ENCODE results near the gene CCNDBP1. TPM values are rescaled to one million over a fixed set of nuclear protein-coding genes. Genes with fewer than 3 reads are reported as not detected.

CCNDBP1 gene
- total and polyA plus RNA-seq, 2 of the 8 experiments (the other 6 are each of a cell fraction or from before 2014, with no cell fraction given): 23.4 to 29.0 TPM

DNA sequence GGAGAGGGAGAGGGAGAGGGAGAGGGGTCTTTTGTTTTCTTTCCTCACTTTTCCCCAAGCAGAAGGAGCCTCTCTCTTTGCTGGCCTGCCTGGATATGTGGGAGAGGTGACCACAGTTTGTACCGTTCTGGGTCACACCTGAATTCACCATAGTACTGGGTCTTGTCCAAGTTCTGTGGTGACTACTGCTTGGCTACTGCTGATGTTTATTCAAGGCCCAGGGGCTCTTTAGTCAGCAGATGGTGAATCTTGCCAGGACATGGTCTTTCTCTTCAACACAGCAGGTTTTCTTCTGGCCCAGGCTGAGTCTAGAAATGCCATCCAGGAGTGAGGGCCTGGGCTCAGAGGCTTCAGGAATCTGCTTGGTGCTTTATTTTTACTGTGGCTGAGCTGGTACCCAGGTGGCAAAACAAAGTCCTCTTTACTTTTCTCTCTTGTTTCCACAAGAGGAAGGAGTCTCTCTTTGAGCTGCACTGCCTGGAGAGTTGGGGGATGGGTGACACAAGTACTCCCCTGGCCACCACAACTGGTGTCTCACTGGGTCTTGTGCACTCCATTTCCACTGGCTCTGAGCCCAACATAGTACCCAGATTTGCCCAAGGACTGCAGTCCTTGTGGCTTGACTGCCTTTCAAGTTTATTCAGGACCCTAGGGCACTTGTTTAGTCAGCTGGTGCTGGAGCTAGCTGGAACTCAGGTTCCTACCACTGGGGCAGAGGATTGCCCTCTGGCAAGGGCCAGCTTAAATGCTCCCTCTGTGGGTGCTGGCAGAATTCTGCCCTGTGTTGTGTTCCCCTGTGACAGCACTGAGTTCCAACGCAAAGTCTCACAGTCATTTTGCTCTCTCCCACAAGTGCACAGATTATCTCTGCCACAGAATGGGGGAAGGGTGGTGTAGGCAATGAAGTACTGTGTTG is 16.8 kb upstream of the CCNDBP1 start:
- H3K9ac ChIP-seq (replicated peaks in 1 of 4; ENCODE audit: extremely low read depth in 1 of 4, low read depth in 3 of 4, low read length in 3 of 4): no peak overlapping the region
- FAIRE-seq (no peak), DNase-seq (ENCODE audit: low read depth in 1 of 2, low spot score in 2 of 2) (no peak)
- no peak overlapping the region for H2BK20ac ChIP-seq (ENCODE audit: low read length)
- no peak overlapping the region for H2BK5ac ChIP-seq (ENCODE audit: low read depth, low read length)
- H3K4me1 ChIP-seq (replicated peaks in 1 of 4; ENCODE audit: control insufficient read depth in 3 of 4, insufficient read depth in 4 of 4, low read length in 3 of 4): peaks cover 0 to 5% (median 0%) of the 10 kb centered on the region in 4 experiments; a peak in 1 of 7 replicates
- no peak overlapping the region for H2BK15ac ChIP-seq (ENCODE audit: low read length)
- CTCF ChIA-PET (ENCODE audit: partially characterized antibody): interaction anchor here (1.0 kb wide), 1 partner anchor 35 kb away, joined by 5 read pairs; no protein-coding TSS in a partner anchor
- no peak overlapping the region for H2AK5ac ChIP-seq (ENCODE audit: low read depth, low read length)
- POLR2A ChIA-PET (ENCODE audit: partially characterized antibody): no interaction called here
- no peaks in the 10 kb centered on the region for H3K27me3 ChIP-seq (replicated peaks in 1 of 4; ENCODE audit: control insufficient read depth in 3 of 4, extremely low read depth in 1 of 4, insufficient read depth in 3 of 4, low read length in 3 of 4)
- no peaks in the 10 kb centered on the region for H3K79me1 ChIP-seq (ENCODE audit: low read depth, low read length)
- H3K9me3 ChIP-seq (ENCODE audit: insufficient read depth in 2 of 2, low read depth in 1 of 2, low read length in 1 of 2): peaks cover 0 to 13% of the 10 kb centered on the region in 2 experiments; a peak in 3 of 4 replicates
- H2BK120ac ChIP-seq (replicated peaks; ENCODE audit: low read depth, low read length): no peak overlapping the region
- no peak overlapping the region for H2BK12ac ChIP-seq (ENCODE audit: low read depth, low read length)
- H3K56ac ChIP-seq (replicated peaks; ENCODE audit: insufficient read length, low read depth, low read length): no peak overlapping the region
- H2AFZ ChIP-seq (ENCODE audit: low read length): no peak overlapping the region; the same call in 1 of the 2 replicates
- no peak overlapping the region for H3K4me2 ChIP-seq (ENCODE audit: insufficient read depth in 1 of 2, low read depth in 2 of 2, low read length in 2 of 2)
- no peak overlapping the region for H3K27ac ChIP-seq (ENCODE audit: low read depth, low read length)
- H3K23ac ChIP-seq (ENCODE audit: insufficient read length): no peak overlapping the region
- H4K5ac ChIP-seq (ENCODE audit: insufficient read length, low read depth, low read length): peak overlapping the region; percentile 15
- no peak overlapping the region for H3K14ac ChIP-seq (ENCODE audit: insufficient read length)
- H3K4ac ChIP-seq (replicated peaks; ENCODE audit: insufficient read length, low read depth, low read length): no peak overlapping the region
- H3K23me2 ChIP-seq (ENCODE audit: low read depth, low read length): no peaks in the 10 kb centered on the region
- H4K91ac ChIP-seq (replicated peaks; ENCODE audit: insufficient read length, low read length): no peak overlapping the region
- 79% methylated on average over 2 of the region's 2 CpGs; no CpG with 5 or more reads in 1 of the 2 experiments for WGBS, 2 experiments (ENCODE audit: extremely low coverage in 1 of 2, insufficient coverage in 1 of 2, insufficient read length in 1 of 2, insufficient replicate concordance in 2 of 2, low coverage in 1 of 2, low lambda C conversion rate in 2 of 2, missing lambda C conversion rate in 1 of 2)
- no peak overlapping the region for H3K4me3 ChIP-seq (ENCODE audit: extremely low read depth in 1 of 4, insufficient read depth in 2 of 4, low read depth in 3 of 4, low read length in 4 of 4)
- H3K18ac ChIP-seq (ENCODE audit: extremely low read depth, low read length): no peak overlapping the region; the same call in 1 of the 2 replicates
- no peak overlapping the region for H4K8ac ChIP-seq (ENCODE audit: extremely low read depth, insufficient read depth, low read length)
- peaks cover 0 to 5% (median 0%) of the 10 kb centered on the region in 4 experiments; a peak in 1 of 8 replicates for H3K36me3 ChIP-seq (ENCODE audit: control insufficient read depth in 2 of 4, insufficient read depth in 4 of 4, low read length in 3 of 4)
- no peaks in the 10 kb centered on the region for H4K20me1 ChIP-seq (replicated peaks in 1 of 2; ENCODE audit: control insufficient read depth in 1 of 2, insufficient read depth in 2 of 2, low read length in 2 of 2)
- no peaks in the 10 kb centered on the region for H3K79me2 ChIP-seq (ENCODE audit: control insufficient read depth in 1 of 2, insufficient read depth in 2 of 2, low read length in 2 of 2)
- TF ChIP-seq, protein P1, sequence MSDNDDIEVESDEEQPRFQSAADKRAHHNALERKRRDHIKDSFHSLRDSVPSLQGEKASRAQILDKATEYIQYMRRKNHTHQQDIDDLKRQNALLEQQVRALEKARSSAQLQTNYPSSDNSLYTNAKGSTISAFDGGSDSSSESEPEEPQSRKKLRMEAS (IDR thresholded peaks at IDR 0.05): no peak
- TF ChIP-seq GABPA (IDR thresholded peaks at IDR 0.05; ENCODE audit: borderline replicate concordance, insufficient read depth, low read length) (no peak), SIN3A (conservative IDR thresholded peaks at IDR 0.05 in 1 of 2, IDR thresholded peaks at IDR 0.05 in 1 of 2; ENCODE audit: low read depth in 1 of 2, low read length in 2 of 2) (no peak), SIRT6 (IDR thresholded peaks at IDR 0.05; ENCODE audit: low read length) (no peak), POU5F1 (IDR thresholded peaks at IDR 0.05; ENCODE audit: low read depth, low read length) (no peak), SP2 (IDR thresholded peaks at IDR 0.05; ENCODE audit: low read length) (no peak), HDAC6 (IDR thresholded peaks at IDR 0.05; ENCODE audit: low read depth, low read length) (no peak), CTBP2 (IDR thresholded peaks at IDR 0.05; ENCODE audit: borderline replicate concordance, insufficient read depth, insufficient read length, low read length) (no peak), CBX8 (IDR thresholded peaks at IDR 0.05; ENCODE audit: borderline replicate concordance, low read depth, low read length) (no peak), TEAD4 (IDR thresholded peaks at IDR 0.05; ENCODE audit: low read depth, low read length) (no peak)
- TF ChIP-seq, protein P2, sequence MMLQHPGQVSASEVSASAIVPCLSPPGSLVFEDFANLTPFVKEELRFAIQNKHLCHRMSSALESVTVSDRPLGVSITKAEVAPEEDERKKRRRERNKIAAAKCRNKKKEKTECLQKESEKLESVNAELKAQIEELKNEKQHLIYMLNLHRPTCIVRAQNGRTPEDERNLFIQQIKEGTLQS (IDR thresholded peaks at IDR 0.05; ENCODE audit: insufficient read depth, low read depth, low read length): no peak

All from H1 (cell line).